Loucy (cell line): ENCODE measurements around the gene KRIT1.

Experiments
- EZH2phosphoT487 ChIP-seq: fragments of 200-600 bp; IDR thresholded peaks from 2 replicates; pipeline ENCODE4 v1.6.1; 2018; ENCODE audit warnings: antibody characterized with exemption, mild to moderate bottlenecking, moderate library complexity, borderline replicate concordance
- TF ChIP-seq, protein P1 (sequence below): fragments of 200-600 bp; sonication (generic); conservative IDR thresholded peaks from 2 replicates; pipeline ENCODE4 v1.5.1; 2014; ENCODE audit warnings: mild to moderate bottlenecking, antibody characterized with exemption, low read length

DNA sequence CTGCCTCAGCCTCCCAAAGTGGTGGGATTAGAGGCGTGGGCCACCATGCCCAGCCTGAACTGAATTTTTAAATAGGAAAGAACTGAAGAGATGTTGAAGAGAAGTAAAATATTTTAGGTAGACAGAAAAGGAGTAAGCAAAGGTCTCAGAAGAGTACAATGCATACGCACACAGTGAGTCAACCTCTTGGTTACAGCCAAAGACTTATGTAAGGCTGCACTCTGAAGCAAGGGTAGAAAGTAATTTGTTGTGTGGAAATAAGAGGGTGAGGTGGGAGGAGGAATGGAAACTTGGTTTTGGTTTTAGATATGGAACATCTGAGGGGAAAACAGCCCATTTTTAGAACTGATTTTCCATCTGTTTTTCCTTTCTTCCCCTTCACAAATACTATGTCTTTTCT lies 17.6 kb downstream of the KRIT1 start:
- TF ChIP-seq, protein P1, sequence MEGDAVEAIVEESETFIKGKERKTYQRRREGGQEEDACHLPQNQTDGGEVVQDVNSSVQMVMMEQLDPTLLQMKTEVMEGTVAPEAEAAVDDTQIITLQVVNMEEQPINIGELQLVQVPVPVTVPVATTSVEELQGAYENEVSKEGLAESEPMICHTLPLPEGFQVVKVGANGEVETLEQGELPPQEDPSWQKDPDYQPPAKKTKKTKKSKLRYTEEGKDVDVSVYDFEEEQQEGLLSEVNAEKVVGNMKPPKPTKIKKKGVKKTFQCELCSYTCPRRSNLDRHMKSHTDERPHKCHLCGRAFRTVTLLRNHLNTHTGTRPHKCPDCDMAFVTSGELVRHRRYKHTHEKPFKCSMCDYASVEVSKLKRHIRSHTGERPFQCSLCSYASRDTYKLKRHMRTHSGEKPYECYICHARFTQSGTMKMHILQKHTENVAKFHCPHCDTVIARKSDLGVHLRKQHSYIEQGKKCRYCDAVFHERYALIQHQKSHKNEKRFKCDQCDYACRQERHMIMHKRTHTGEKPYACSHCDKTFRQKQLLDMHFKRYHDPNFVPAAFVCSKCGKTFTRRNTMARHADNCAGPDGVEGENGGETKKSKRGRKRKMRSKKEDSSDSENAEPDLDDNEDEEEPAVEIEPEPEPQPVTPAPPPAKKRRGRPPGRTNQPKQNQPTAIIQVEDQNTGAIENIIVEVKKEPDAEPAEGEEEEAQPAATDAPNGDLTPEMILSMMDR: no peak
- no peak for TF ChIP-seq EZH2phosphoT487
